ENCODE results near the gene TDRD1.

GRCh38 chr10:114220281-114220680 is 41.1 kb downstream of the TDRD1 start:
- TF ChIP-seq CTCF (IDR thresholded peaks at IDR 0.05) (no peak), POLR2A (IDR thresholded peaks at IDR 0.05) (no peak)

Measured in esophagus squamous epithelium (tissue), 4 donors.